Small intestine (tissue), 7 donors: ENCODE results near the gene CLOCK. TPM values are rescaled to one million over a fixed set of nuclear protein-coding genes. Genes with fewer than 3 reads are reported as not detected.
A peak's percentile ranks its signal among the peaks of the same experiment; 100 is the strongest.

ENCODE experiments used
- DNase-seq, 2 donors: peaks; one replicate each; pipeline versions ENCODE4 v3.0.0 to v3.0.0-alpha.2; 2013
- FAIRE-seq: peaks from 2 replicates; lab custom pipeline; 2012; peaks lifted over from hg19 to GRCh38; lab: Jason Lieb, UNC
- H3K27ac ChIP-seq, 3 donors: one replicate each; pipeline ENCODE4 v1.5.1; 2013; ENCODE audit warnings: low read length in 2 of 3, mild to moderate bottlenecking in 2 of 3, control low read depth in 1 of 3, inconsistent platforms in 1 of 3, low read depth in 1 of 3, moderate library complexity in 1 of 3
- H3K27me3 ChIP-seq, 3 donors: one replicate each; pipeline ENCODE4 v1.6.1; 2013; ENCODE audit warnings: low read length in 3 of 3, inconsistent platforms in 1 of 3; ENCODE audit not compliant: control insufficient read depth in 3 of 3, insufficient read depth in 3 of 3
- H3K36me3 ChIP-seq, 3 donors: one replicate each; pipeline ENCODE4 v1.6.1; 2013; ENCODE audit warnings: low read length in 3 of 3, inconsistent platforms in 1 of 3, low read depth in 1 of 3, mild to moderate bottlenecking in 1 of 3, moderate library complexity in 1 of 3; ENCODE audit not compliant: control insufficient read depth in 3 of 3, insufficient read depth in 2 of 3
- H3K4me1 ChIP-seq, 3 donors: one replicate each; pipeline ENCODE4 v1.6.1; 2013; ENCODE audit warnings: low read length in 2 of 3, inconsistent platforms in 1 of 3, low read depth in 1 of 3, mild to moderate bottlenecking in 1 of 3, moderate library complexity in 1 of 3; ENCODE audit not compliant: control insufficient read depth in 3 of 3, insufficient read depth in 2 of 3
- H3K4me3 ChIP-seq, 3 donors: one replicate each; pipeline ENCODE4 v1.5.1; 2013; ENCODE audit warnings: low read length in 3 of 3, control low read depth in 1 of 3, inconsistent platforms in 1 of 3, low read depth in 1 of 3, mild to moderate bottlenecking in 1 of 3, moderate library complexity in 1 of 3
- H3K9me3 ChIP-seq, 2 donors: one replicate each; pipeline ENCODE4 v1.6.1; 2013; ENCODE audit warnings: low read depth in 1 of 2, low read length in 1 of 2; ENCODE audit not compliant: control insufficient read depth in 2 of 2, insufficient read depth in 1 of 2
- WGBS, 3 donors: extraction: QIAGEN DNeasy Blood & Tissue Kit; methylation state at CpG; one replicate each; pipeline ENCODE4 v1.1.7; 2013; 5-methylcytosine and 5-hydroxymethylcytosine counted together
- polyA plus RNA-seq, 4 donors: library from polyadenylated mRNA; stranded (reverse) in 3 of 4; unstranded in 1 of 4; fragments of 200-250 nt in 3 of 4; fragments of 120-200 nt in 1 of 4; gene quantifications; one replicate each; pipeline versions ENCODE4 v1.2.1 to v1.2.3, GENCODE V29; 2013
- donor health status: healthy with polysubstance abuse.
- donor health status: control.
- donor health status: control.
- donor health status: Bipolar disorder and iron deficiency.
- donor health status: healthy.

The CLOCK gene
- polyA plus RNA-seq, 4 donors = 5.7 to 15.5 (median 7.0) TPM

GRCh38 chr4:55450566-55450965 is 96.1 kb downstream of the CLOCK start:
- Histone ChIP-seq H3K9me3 (no peaks in the 10 kb centered on the region), H3K27ac (no peak overlapping the region), H3K36me3 (peaks cover 0 to 20% (median 6%) of the 10 kb centered on the region in 3 donors), H3K4me1 (no peaks in the 10 kb centered on the region), H3K4me3 (no peak overlapping the region), H3K27me3 (no peaks in the 10 kb centered on the region)
- 84 to 99% (median 92%) methylated on average over 8 of the region's 8 CpGs for WGBS, 3 donors
- no peak for DNase-seq
- no peak for FAIRE-seq

- Histone ChIP-seq H3K27me3 (no peaks in the 10 kb centered on the region), H3K4me1 (no peaks in the 10 kb centered on the region), H3K27ac (no peak overlapping the region), H3K9me3 (no peaks in the 10 kb centered on the region), H3K36me3 (peaks cover 0 to 24% (median 6%) of the 10 kb centered on the region in 3 donors), H3K4me3 (no peak overlapping the region)
- no peak for FAIRE-seq
- DNase-seq = no peak
- WGBS, 3 donors = 71 to 96% (median 76%) methylated on average over 1 of the region's 1 CpG
These were observed 98.9 kb downstream of the CLOCK start for GRCh38 chr4:55447831-55448230.

GRCh38 chr4:55447108-55447708 is 99.5 kb downstream of the CLOCK start:
- peaks cover 0 to 24% (median 6%) of the 10 kb centered on the region in 3 donors for H3K36me3 ChIP-seq
- no peak overlapping the region for H3K27ac ChIP-seq
- no peaks in the 10 kb centered on the region for H3K4me1 ChIP-seq
- no peaks in the 10 kb centered on the region for H3K9me3 ChIP-seq
- WGBS, 3 donors = 92 to 96% (median 96%) methylated on average over 9 of the region's 9 CpGs
- no peak for FAIRE-seq
- DNase-seq = no peak
- no peak overlapping the region for H3K4me3 ChIP-seq
- H3K27me3 ChIP-seq = no peaks in the 10 kb centered on the region

- H3K4me3 ChIP-seq = no peak overlapping the region
- H3K9me3 ChIP-seq = no peaks in the 10 kb centered on the region
- FAIRE-seq = no peak
- whole genome bisulfite sequencing, 3 donors = 94 to 98% (median 96%) methylated on average over 1 of the region's 1 CpG
- H3K27ac ChIP-seq = no peak overlapping the region
- DNase-seq = no peak
- no peaks in the 10 kb centered on the region for H3K27me3 ChIP-seq
- peaks cover 0 to 22% (median 6%) of the 10 kb centered on the region in 3 donors for H3K36me3 ChIP-seq
- H3K4me1 ChIP-seq = no peaks in the 10 kb centered on the region
These were observed 100.2 kb downstream of the CLOCK start for GRCh38 chr4:55446578-55446922.

- FAIRE-seq = no peak
- peaks cover 0 to 22% (median 4%) of the 10 kb centered on the region in 3 donors for H3K36me3 ChIP-seq
- WGBS, 3 donors = 92 to 100% (median 95%) methylated on average over 2 of the region's 2 CpGs
These were observed 100.7 kb downstream of the CLOCK start for GRCh38 chr4:55445921-55446577.

GRCh38 chr4:55444827-55445226 is 101.9 kb downstream of the CLOCK start:
- Histone ChIP-seq H3K9me3 (no peaks in the 10 kb centered on the region), H3K27me3 (no peaks in the 10 kb centered on the region), H3K4me3 (no peak overlapping the region), H3K4me1 (no peaks in the 10 kb centered on the region), H3K36me3 (peaks cover 0 to 19% (median 2%) of the 10 kb centered on the region in 3 donors), H3K27ac (no peak overlapping the region)
- DNase-seq (peak in 1 of 2 donors; percentile 46), FAIRE-seq (no peak)
- WGBS, 3 donors = 7 to 59% (median 42%) methylated on average over 2 of the region's 2 CpGs

More at GRCh38 chr4:55445921-55446577, 100.7 kb downstream of the CLOCK start:
- DNase-seq = no peak
- Histone ChIP-seq H3K27me3 (no peaks in the 10 kb centered on the region), H3K27ac (no peak overlapping the region), H3K9me3 (no peaks in the 10 kb centered on the region), H3K4me3 (no peak overlapping the region), H3K4me1 (no peaks in the 10 kb centered on the region)

- H3K36me3 ChIP-seq = peaks cover 0 to 16% (median 0%) of the 10 kb centered on the region in 3 donors
- FAIRE-seq = no peak
- WGBS, 3 donors = 80 to 94% (median 82%) methylated on average over 1 of the region's 1 CpG
These were observed 104.2 kb downstream of the CLOCK start for GRCh38 chr4:55442541-55442940.

GRCh38 chr4:55440786-55441185 is 105.9 kb downstream of the CLOCK start:
- Histone ChIP-seq H3K36me3 (peaks cover 0 to 14% (median 0%) of the 10 kb centered on the region in 3 donors), H3K4me1 (peaks cover 0 to 19% (median 2%) of the 10 kb centered on the region in 3 donors), H3K27me3 (no peaks in the 10 kb centered on the region), H3K9me3 (no peaks in the 10 kb centered on the region), H3K4me3 (no peak overlapping the region), H3K27ac (no peak overlapping the region)
- WGBS, 3 donors = 87 to 96% (median 90%) methylated on average over 2 of the region's 2 CpGs
- DNase-seq (no peak), FAIRE-seq (no peak)

More at GRCh38 chr4:55442541-55442940, 104.2 kb downstream of the CLOCK start:
- no peaks in the 10 kb centered on the region for H3K27me3 ChIP-seq
- H3K27ac ChIP-seq = no peak overlapping the region
- no peak overlapping the region for H3K4me3 ChIP-seq
- peaks cover 0 to 12% (median 2%) of the 10 kb centered on the region in 3 donors for H3K4me1 ChIP-seq
- no peak for DNase-seq
- no peaks in the 10 kb centered on the region for H3K9me3 ChIP-seq
